ENCODE results near the gene TXNRD1. TPM values are rescaled to one million over a fixed set of nuclear protein-coding genes. Genes with fewer than 3 reads are reported as not detected.

Gene TXNRD1
- 66.8 TPM for total RNA-seq

DNA sequence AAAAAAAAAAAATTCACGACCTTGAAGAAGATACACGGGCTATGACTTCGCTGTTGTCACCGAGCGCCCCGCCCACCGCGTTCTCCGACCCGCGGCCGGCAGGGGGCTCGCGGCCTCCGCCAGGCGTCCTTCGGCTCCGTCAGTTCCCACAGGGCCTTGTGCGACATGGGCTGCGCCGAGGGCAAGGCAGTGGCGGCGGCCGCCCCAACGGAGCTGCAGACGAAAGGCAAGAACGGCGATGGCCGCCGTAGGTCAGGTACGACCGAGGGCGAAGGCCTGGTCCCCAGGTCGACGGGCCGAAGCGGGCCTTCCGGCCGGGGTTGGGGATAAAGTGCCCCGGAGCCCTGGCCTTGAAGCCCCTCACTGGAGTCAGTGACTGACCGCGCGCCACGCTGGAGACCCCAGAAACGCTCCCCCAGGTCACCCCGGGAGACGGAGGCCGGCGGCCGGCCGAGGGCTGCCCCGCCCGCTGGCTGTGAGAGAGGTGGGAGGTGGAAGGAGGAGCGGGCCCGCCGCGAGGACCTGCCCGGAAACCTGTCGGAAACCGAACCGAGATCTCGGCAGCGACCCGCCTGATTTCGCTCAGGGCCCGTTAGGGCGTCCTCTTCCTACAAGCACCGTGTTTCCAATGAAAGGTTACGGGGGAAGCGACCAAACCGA is at the start of gene TXNRD1:
TXNRD1 (plus strand) TSS at position 142 of the 660 bp plus-strand sequence; CDS start at position 166, 24 bp downstream.

DNA sequence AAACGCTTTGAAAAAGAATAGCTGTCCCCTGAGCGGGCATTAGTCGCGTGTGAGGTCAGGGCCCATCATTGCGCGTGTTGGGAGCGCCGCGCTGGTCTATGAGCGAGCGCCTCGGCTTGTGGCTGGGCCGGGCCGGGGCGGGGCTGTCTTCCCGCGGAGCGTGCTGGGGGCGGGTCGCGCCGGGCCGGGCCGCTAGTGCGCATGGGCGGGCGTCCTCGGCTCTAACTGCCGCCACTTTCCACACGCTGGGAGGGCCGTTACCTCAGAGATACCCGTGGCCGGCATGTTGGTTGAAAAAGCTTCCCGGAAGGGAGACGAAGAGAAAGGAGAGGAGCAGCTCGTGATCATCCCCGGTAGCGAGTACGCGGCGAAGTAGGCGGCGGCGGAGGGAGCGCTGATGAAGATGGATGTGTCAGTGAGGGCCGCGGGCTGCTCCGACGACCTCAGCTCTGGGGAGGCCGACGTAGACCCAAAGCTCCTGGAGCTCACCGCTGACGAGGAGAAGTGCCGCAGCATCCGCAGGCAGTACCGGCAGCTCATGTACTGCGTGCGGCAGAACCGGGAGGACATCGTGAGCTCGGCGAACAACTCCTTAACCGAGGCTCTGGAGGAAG is 88.1 kb downstream of the TXNRD1 start, which contains the start of gene EID3:
EID3 (plus strand) TSS at position 202 of the 614 bp plus-strand sequence; CDS start at position 398, 196 bp downstream.

Other genes starting within 250 kb of the TXNRD1 start
- 57.5 TPM for gene TDG, start 249.9 kb upstream of the TXNRD1 start, total RNA-seq
- gene GLT8D2, start 165.6 kb upstream of the TXNRD1 start, total RNA-seq, result 57.2 TPM
- 58.9 TPM for gene HCFC2, start 151.2 kb upstream of the TXNRD1 start, total RNA-seq
- gene NFYB, start 77.6 kb upstream of the TXNRD1 start, total RNA-seq, result 51.7 TPM
- 12.6 TPM for gene EID3, start 88.0 kb downstream of the TXNRD1 start, total RNA-seq
- 13.0 TPM for gene CHST11, start 241.2 kb downstream of the TXNRD1 start, total RNA-seq